Neural crest cell (in vitro differentiated cells): Measurements from ENCODE around the gene GYS2. TPM values are rescaled to one million over a fixed set of nuclear protein-coding genes. Genes with fewer than 3 reads are reported as not detected.
"Not testable (repeated sequence)": the region's sequence is repeated elsewhere in the genome, so short reads cannot be mapped to it uniquely, and the experiment has no call there.

Experiments
- DNase-seq: peaks from one replicate; pipeline ENCODE4 v3.0.0; 2021; ENCODE audit warnings: low read depth, mixed read lengths, low spot score
- H3K27ac Mint-ChIP-seq: one replicate; pipeline ENCODE4 v1.8.0; 2021; ENCODE audit warnings: mild to moderate bottlenecking, mixed read lengths; ENCODE audit not compliant: unreplicated experiment
- H3K27me3 Mint-ChIP-seq: 2 replicates; pipeline ENCODE4 v1.8.0; 2021; ENCODE audit warnings: low read depth, mild to moderate bottlenecking, mixed read lengths
- H3K36me3 Mint-ChIP-seq: 2 replicates; pipeline ENCODE4 v1.8.0; 2021; ENCODE audit warnings: low read depth, mild to moderate bottlenecking, mixed read lengths
- H3K4me1 Mint-ChIP-seq: 2 replicates; pipeline ENCODE4 v1.8.0; 2021; ENCODE audit warnings: mixed read lengths
- H3K4me3 Mint-ChIP-seq: one replicate; pipeline ENCODE4 v1.8.0; 2021; ENCODE audit warnings: mild to moderate bottlenecking, mixed read lengths
- H3K9me3 Mint-ChIP-seq: 2 replicates; pipeline ENCODE4 v1.8.0; 2021; ENCODE audit warnings: mixed read lengths
- CTCF ChIP-seq: fragments of 200-600 bp; sonication (generic); conservative IDR thresholded peaks from 2 replicates; pipeline ENCODE4 v1.5.0; 2021; ENCODE audit warnings: antibody characterized with exemption, mild to moderate bottlenecking
- total RNA-seq: library from RNA; stranded (reverse); gene quantifications from 2 replicates; pipeline ENCODE4 v1.2.1, GENCODE V29; 2021

The GYS2 gene
- total RNA-seq, 1 donor from 2014 or later, result not detected

GRCh38 chr12:21600196-21600595, 4.5 kb downstream of the GYS2 start:
- Mint-ChIP-seq H3K27ac (no peak overlapping the region), H3K27me3 (peaks cover 5% of the 10 kb centered on the region), H3K9me3 (no peaks in the 10 kb centered on the region), H3K4me3 (no peak overlapping the region), H3K4me1 (no peaks in the 10 kb centered on the region), H3K36me3 (no peaks in the 10 kb centered on the region)
- DNase-seq, result no peak
- TF ChIP-seq CTCF, result no peak

GRCh38 chr12:21599143-21599999, 5.3 kb downstream of the GYS2 start:
- no peak for TF ChIP-seq CTCF
- no peaks in the 10 kb centered on the region for H3K9me3 Mint-ChIP-seq

GRCh38 chr12:21598651-21599050, 6.0 kb downstream of the GYS2 start:
- peaks cover 3% of the 10 kb centered on the region for H3K36me3 Mint-ChIP-seq
- DNase-seq, result no peak
- peaks cover 5% of the 10 kb centered on the region for H3K27me3 Mint-ChIP-seq
- H3K4me1 Mint-ChIP-seq, result no peaks in the 10 kb centered on the region
- peaks cover 3% of the 10 kb centered on the region for H3K9me3 Mint-ChIP-seq
- H3K4me3 Mint-ChIP-seq, result no peak overlapping the region
- no peak for TF ChIP-seq CTCF
- no peak overlapping the region for H3K27ac Mint-ChIP-seq

More at GRCh38 chr12:21599143-21599999, 5.3 kb downstream of the GYS2 start:
- peaks cover 5% of the 10 kb centered on the region for H3K27me3 Mint-ChIP-seq
- H3K4me3 Mint-ChIP-seq, result no peak overlapping the region
- no peaks in the 10 kb centered on the region for H3K4me1 Mint-ChIP-seq
- no peak overlapping the region for H3K27ac Mint-ChIP-seq
- no peak for DNase-seq
- no peaks in the 10 kb centered on the region for H3K36me3 Mint-ChIP-seq

GRCh38 chr12:21595356-21595755, 9.3 kb downstream of the GYS2 start:
- H3K27ac Mint-ChIP-seq, H3K4me1 Mint-ChIP-seq, H3K36me3 Mint-ChIP-seq, H3K27me3 Mint-ChIP-seq, H3K4me3 Mint-ChIP-seq, DNase-seq: not testable (repeated sequence)
- H3K9me3 Mint-ChIP-seq, result peaks cover 13% of the 10 kb centered on the region

- H3K4me3 Mint-ChIP-seq, result no peak overlapping the region
- H3K9me3 Mint-ChIP-seq, result peaks cover 9% of the 10 kb centered on the region
- no peak overlapping the region for H3K27ac Mint-ChIP-seq
- no peak for DNase-seq
- no peaks in the 10 kb centered on the region for H3K27me3 Mint-ChIP-seq
- no peaks in the 10 kb centered on the region for H3K36me3 Mint-ChIP-seq
- TF ChIP-seq CTCF, result no peak
- no peaks in the 10 kb centered on the region for H3K4me1 Mint-ChIP-seq
Measured at GRCh38 chr12:21585485-21585884, 19.2 kb downstream of the GYS2 start.

GRCh38 chr12:21584403-21585182, 20.1 kb downstream of the GYS2 start:
- not testable (repeated sequence) for H3K27me3 Mint-ChIP-seq, H3K27ac Mint-ChIP-seq, DNase-seq, H3K4me3 Mint-ChIP-seq, H3K9me3 Mint-ChIP-seq, H3K36me3 Mint-ChIP-seq, H3K4me1 Mint-ChIP-seq
